HG03060 (cell line): ENCODE results near the gene NDUFB10.
A peak's percentile ranks its signal among the peaks of the same experiment; 100 is the strongest.
"Not testable (repeated sequence)": the region's sequence is repeated elsewhere in the genome, so short reads cannot be mapped to it uniquely, and the experiment has no call there.

Experiments
- ATAC-seq: cut with Tn5 transposase; IDR thresholded peaks from one replicate; pipeline ENCODE4 v1.9.1; 2021; ENCODE audit warnings: low read depth, moderate number of reproducible peaks; ENCODE audit not compliant: unreplicated experiment

NDUFB10 gene

DNA sequence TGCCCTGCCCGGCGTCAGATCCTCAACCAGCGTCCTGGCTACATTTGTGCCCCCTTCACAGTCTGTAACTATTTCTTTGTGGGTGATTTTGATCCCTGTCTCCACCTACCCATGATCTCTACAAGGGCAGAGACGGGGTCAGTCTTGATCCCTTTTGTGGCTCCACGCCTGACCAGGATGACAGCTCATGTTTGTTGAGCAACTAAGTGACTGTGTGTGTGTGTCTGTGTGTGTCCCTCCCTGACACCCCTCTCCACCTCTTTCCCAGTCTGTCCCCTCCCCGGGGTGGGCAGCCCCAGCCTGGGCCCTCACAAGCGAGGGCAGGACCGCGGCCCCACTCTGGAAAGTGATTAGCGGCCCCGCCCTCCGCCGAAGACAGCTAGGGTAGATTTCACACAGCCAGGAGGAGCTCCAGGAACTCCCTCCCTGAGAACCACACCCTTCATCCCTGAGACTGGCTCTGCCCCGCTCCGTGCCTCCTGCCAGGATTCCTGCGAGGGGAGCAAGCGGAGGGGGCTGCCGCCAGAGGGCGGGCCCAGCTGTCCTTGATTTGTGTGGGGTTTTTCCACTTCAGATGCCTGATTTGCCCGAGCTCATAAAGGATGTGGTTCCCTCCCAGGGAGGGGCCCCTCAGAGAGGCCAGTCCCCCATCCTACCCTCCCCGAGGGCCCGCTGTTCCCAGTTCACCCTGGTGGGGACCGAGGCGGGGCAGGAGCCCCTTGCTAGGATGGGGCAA lies 35.9 kb upstream of the NDUFB10 start:
- ATAC-seq: no peak

DNA sequence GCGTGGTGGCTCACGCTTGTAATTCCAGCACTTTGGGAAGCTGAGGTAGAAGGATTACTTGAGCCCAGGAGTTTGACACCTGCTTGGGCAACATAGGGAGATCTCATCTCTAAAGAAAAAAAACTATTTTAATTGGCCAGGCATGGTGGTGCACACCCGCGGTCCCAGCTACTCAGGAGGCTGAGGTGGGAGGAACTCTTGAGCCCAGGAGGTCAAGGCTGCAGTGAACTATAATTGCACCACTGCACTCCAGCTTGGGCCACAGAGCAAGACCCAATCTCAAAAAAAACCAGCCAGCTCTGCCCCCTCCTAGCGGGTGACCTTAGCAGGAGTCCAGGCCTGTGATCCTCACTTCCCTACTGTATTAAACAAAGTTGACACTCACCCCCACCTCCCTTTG lies 35.2 kb upstream of the NDUFB10 start:
- ATAC-seq: no peak

DNA sequence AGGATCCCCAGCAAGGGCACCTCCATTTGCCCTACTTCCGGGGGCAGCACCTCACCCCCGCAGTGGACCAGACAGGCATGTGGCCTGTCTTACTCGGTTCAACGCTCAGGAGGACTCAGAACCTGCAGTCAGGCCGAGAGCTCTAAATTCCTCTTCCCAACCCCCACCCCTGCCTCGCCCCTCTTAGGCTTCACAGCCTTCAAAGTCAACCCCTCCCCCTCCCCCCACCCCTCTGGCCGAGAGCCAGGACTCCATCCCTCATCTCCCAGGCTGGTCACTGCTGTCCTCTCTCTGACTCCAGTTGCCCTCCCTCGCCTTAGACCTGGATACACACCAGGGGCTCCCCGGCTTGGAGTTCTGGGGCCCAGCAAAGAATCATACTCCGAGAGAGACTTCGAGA lies 33.1 kb upstream of the NDUFB10 start:
- no peak for ATAC-seq

GRCh38 chr16:1929105-1929504 lies 30.2 kb upstream of the NDUFB10 start:
- ATAC-seq: no peak

GRCh38 chr16:1929578-1930337 lies 29.6 kb upstream of the NDUFB10 start:
- ATAC-seq: no peak

- no peak for ATAC-seq
Measured at GRCh38 chr16:1930338-1930720, 29.0 kb upstream of the NDUFB10 start.

DNA sequence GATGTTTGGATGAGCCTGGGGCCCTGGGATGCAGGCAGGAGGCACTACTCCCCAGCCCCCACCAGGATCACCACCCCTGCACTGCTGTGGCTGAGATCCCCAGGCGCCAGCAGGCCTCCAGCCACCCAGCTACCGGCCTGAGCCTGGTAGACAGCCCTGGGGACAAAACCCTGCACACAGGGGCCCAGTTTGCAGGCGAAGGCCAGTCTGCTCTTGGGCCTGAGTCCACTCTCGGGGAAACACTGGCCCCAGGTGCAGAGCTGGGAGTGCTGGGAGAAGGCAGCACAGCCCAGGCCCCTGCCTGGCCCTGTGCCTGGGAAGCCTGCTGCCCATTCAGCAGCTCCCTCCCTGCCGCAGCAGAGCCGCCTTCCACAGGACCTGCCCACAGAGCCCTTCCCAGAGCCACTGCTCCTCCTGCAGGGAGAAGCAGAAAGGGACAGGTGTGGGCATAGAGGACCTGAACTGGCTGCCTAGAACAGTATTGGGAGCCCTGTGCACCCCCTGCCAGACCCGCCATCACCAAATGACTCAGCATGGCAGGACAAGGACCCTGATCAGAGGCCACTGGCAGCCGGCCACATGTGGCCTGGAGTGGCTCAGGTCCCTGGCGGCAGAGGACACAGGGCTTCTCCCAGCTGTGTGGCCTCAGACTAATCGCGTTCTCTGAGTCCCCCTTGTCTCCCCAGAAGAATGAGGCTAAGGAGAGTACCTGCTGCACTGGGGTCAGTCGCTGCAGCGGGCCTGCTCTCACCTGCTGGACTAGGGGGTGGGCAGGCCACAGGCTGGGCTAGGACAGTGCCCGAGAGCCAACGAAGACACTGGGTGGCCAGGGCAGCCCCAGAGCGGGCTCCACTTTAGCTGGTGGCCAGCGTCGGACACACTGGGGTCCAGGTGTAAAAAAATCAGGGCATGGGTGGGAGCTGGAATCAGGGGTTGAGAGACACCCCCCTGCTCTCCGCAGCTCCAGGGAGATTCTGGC lies 27.0 kb upstream of the NDUFB10 start:
- no peak for ATAC-seq

GRCh38 chr16:1933097-1933661 lies 26.2 kb upstream of the NDUFB10 start:
- no peak for ATAC-seq

DNA sequence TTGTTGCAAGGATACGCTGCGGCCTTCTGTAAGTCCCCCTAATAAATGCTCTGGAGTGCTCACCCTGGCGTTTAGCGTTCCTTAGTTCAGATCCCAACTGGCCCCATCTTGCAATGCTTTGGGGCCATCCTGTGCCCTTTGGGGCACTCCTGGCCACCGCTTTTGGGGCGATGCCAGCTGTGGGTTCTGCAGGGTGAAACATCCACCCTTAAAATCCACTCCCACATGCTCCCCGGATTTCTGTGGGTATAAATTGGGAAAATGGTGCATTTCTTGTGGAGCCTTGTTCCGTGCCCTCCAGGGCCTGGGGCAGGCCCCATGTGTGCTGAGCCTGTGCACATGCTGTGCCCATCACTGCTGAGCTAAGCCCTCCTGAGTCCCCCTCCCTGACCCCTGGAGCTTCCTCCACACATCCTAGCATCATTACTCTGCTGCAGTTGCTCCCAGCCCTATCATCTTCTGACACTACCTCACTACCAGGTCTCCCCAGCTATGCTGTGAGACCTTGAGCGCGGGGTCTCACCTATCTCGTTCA lies 22.3 kb upstream of the NDUFB10 start:
- ATAC-seq: no peak

GRCh38 chr16:1938316-1938715 lies 21.0 kb upstream of the NDUFB10 start:
- no peak for ATAC-seq

DNA sequence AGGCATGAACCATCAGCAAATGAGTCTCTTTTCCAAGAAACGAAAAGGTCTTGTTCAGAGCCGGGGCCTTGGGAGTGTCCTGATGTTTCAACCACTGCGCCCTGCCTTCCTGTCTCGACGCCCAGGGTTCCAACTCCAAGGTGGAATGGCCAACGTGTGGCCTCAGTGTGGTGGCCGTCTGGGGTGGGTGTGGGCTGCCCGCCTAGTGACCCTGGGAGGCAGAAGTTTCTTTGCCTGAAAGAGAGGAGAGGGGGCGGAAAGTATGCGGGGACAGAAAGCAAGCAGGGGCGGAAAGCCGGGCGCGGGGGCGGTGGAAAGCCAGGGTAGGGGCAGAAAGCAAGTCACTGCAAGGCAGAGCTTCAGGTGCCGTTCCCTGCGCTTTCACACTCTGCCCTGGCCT lies 20.4 kb upstream of the NDUFB10 start:
- ATAC-seq: no peak

DNA sequence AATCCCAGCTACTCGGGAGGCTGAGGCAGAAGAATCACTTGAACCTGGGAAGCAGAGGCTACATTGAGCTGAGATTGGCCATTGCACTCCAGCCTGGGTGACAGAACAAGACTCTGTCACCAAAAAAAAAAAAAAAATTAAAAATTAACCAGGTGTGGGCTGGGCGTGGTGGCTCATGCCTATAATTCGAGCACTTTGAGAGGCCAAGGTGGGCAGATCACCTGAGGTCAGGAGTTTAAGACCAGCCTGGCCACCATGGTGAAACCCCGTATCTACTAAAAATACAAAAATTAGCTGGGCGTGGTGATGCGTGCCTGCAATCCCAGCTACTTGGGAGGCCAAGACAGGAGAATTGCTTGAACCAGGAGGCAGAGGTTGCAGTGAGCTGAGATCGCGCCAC lies 19.5 kb upstream of the NDUFB10 start:
- not testable (repeated sequence) for ATAC-seq

DNA sequence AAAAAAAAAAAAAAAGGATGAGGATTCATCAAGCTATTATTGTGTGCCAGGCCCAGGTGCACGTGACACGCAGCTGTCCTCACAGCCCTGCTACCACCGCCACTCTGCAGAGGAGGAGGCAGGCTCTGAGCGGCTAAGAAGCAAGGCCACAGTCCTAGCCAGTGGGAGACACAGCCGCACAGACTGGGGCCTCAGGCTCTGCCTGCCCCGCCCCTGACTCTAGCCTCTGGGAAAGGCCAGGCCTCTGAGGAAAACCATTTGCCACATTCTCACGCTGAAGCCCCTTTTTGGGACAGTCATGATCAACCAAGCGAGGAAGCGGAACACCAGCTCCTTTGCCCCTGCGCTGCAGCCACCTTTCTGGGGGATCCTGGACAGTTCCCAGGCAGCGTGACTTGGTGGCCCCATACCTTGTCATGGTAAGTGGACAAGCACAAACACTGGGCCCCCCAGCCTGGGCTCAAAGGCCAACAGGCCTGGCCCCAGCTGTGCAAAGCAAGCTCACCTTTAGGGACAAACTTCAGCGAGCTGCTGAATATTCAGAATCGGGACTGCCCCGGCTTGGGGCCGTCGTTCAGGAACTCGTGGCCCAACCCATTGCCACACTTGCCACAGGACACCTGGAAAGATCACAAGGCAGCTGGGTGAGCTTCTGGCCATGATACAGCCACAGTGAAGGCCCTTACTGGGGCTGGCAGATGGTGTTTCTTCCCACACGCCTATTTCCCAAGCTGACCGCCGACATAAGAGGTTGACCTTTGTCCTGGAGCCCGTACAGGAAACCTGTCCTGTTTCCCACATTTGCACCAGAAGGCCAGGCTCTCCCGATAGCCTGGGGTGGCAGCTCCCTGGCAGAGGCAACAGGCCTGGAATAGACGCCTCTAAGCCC lies 18.8 kb upstream of the NDUFB10 start:
- ATAC-seq: no peak

DNA sequence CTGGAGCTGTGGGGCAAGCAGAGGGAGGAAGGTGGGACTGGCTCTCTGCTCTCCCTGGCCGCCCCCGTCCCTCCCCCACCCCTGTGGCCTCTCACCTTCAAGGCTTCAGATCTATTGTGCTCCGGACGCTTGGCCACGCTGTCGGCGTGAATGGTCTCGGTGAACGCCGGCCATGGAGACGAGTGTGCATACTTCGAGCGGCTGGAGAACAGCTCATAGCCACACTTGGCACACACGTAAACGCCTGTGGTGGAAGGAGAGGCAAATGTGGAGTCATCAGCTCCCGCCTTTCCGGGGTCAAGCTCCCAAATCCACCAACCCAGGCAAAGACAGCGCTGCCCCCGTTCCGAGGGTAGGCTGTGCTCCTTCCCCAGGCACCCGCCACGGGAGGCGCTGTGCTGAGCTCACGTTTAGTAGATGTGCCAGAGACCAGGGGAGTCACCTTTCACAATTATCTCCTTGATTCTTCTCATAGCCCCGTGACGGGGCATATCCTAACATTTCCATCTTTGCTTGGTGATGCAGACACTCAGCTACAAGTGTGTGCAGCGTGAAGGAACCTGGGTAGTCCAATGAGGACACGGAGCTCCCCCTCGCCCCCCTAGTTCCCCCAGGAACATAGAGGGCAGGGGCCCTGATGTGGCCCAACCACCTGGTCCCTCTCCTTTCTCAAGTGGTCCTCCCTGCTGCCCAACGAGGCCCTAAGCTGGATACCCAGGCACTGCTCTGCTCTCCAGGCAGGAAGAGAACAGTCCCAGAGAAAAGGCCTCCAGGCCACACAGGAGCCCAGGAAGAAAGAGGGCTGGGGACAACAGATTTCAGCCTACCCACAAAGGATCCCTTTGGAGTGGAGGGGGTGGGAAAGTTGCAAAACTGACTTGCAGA lies 17.9 kb upstream of the NDUFB10 start:
- ATAC-seq: no peak

GRCh38 chr16:1942047-1942809 lies 17.1 kb upstream of the NDUFB10 start:
- ATAC-seq: no peak

- peak; percentile 82 for ATAC-seq
Measured at GRCh38 chr16:1942810-1943726, 16.3 kb upstream of the NDUFB10 start, which contains the start of gene MSRB1. Gene MSRB1, minus strand, starts transcription at chr16:1943199. Its CDS starts 43 bp downstream, at chr16:1943156.
